ENCODE data around the gene WDR45.

Gene WDR45

GRCh38 chrX:49116716-49117115 lies 37.0 kb upstream of the WDR45 start:
- TF ChIP-seq CTCF (conservative IDR thresholded peaks at IDR 0.05; ENCODE audit: low read length), result no peak
- TF ChIP-seq EZH2phosphoT487 (IDR thresholded peaks at IDR 0.05; ENCODE audit: borderline replicate concordance), result no peak
- Histone ChIP-seq H3K9ac (ENCODE audit: low read depth, low read length, poor library complexity, severe bottlenecking) (no peak overlapping the region), H3K79me2 (ENCODE audit: insufficient read depth, low read length) (peaks cover 2% of the 10 kb centered on the region; the same call in 1 of the 2 replicates), H3K4me1 (ENCODE audit: insufficient read depth, low read length, poor library complexity, severe bottlenecking) (no peaks in the 10 kb centered on the region), H3K4me3 (ENCODE audit: low read length, poor library complexity, severe bottlenecking) (no peak overlapping the region), H3K36me3 (ENCODE audit: insufficient read depth, low read length) (no peaks in the 10 kb centered on the region), H3F3A (ENCODE audit: low read depth) (no peaks in the 10 kb centered on the region), H3K4me2 (ENCODE audit: low read depth, low read length, poor library complexity, severe bottlenecking) (no peak overlapping the region), H4K20me1 (ENCODE audit: insufficient read depth, low read length, poor library complexity, severe bottlenecking) (no peaks in the 10 kb centered on the region), H3K27me3 (ENCODE audit: insufficient read depth, low read length, poor library complexity, severe bottlenecking) (no peaks in the 10 kb centered on the region), H2AFZ (ENCODE audit: low read length) (no peak overlapping the region), H3K9me3 (ENCODE audit: insufficient read depth, low read depth, low read length) (no peaks in the 10 kb centered on the region), H3K9me2 (replicated peaks; ENCODE audit: low read depth, low read length) (no peaks in the 10 kb centered on the region)

- H3K9me3 ChIP-seq (ENCODE audit: insufficient read depth, low read depth, low read length), result no peaks in the 10 kb centered on the region
- H3K4me2 ChIP-seq (ENCODE audit: low read depth, low read length, poor library complexity, severe bottlenecking), result no peak overlapping the region
- no peaks in the 10 kb centered on the region for H3K79me2 ChIP-seq (ENCODE audit: insufficient read depth, low read length)
- no peaks in the 10 kb centered on the region for H3K9me2 ChIP-seq (replicated peaks; ENCODE audit: low read depth, low read length)
- H3K27me3 ChIP-seq (ENCODE audit: insufficient read depth, low read length, poor library complexity, severe bottlenecking), result no peaks in the 10 kb centered on the region
- H3K9ac ChIP-seq (ENCODE audit: low read depth, low read length, poor library complexity, severe bottlenecking), result no peak overlapping the region
- no peaks in the 10 kb centered on the region for H3K4me1 ChIP-seq (ENCODE audit: insufficient read depth, low read length, poor library complexity, severe bottlenecking)
- TF ChIP-seq CTCF (conservative IDR thresholded peaks at IDR 0.05; ENCODE audit: low read length) (no peak), EZH2phosphoT487 (IDR thresholded peaks at IDR 0.05; ENCODE audit: borderline replicate concordance) (no peak)
- H3K36me3 ChIP-seq (ENCODE audit: insufficient read depth, low read length), result no peaks in the 10 kb centered on the region
- no peak overlapping the region for H2AFZ ChIP-seq (ENCODE audit: low read length)
- no peaks in the 10 kb centered on the region for H3F3A ChIP-seq (ENCODE audit: low read depth)
- H3K4me3 ChIP-seq (ENCODE audit: low read length, poor library complexity, severe bottlenecking), result no peak overlapping the region
- H4K20me1 ChIP-seq (ENCODE audit: insufficient read depth, low read length, poor library complexity, severe bottlenecking), result no peaks in the 10 kb centered on the region
Measured at GRCh38 chrX:49116076-49116475, 36.4 kb upstream of the WDR45 start.

- Histone ChIP-seq H3K36me3 (ENCODE audit: insufficient read depth, low read length) (no peaks in the 10 kb centered on the region), H3K9me2 (replicated peaks; ENCODE audit: low read depth, low read length) (no peaks in the 10 kb centered on the region), H3K27me3 (ENCODE audit: insufficient read depth, low read length, poor library complexity, severe bottlenecking) (no peaks in the 10 kb centered on the region), H3K4me1 (ENCODE audit: insufficient read depth, low read length, poor library complexity, severe bottlenecking) (no peaks in the 10 kb centered on the region), H3K4me3 (ENCODE audit: low read length, poor library complexity, severe bottlenecking) (no peak overlapping the region), H4K20me1 (ENCODE audit: insufficient read depth, low read length, poor library complexity, severe bottlenecking) (no peaks in the 10 kb centered on the region), H2AFZ (ENCODE audit: low read length) (no peak overlapping the region), H3K79me2 (ENCODE audit: insufficient read depth, low read length) (no peaks in the 10 kb centered on the region), H3K4me2 (ENCODE audit: low read depth, low read length, poor library complexity, severe bottlenecking) (no peak overlapping the region), H3F3A (ENCODE audit: low read depth) (no peaks in the 10 kb centered on the region), H3K9me3 (ENCODE audit: insufficient read depth, low read depth, low read length) (no peaks in the 10 kb centered on the region), H3K9ac (ENCODE audit: low read depth, low read length, poor library complexity, severe bottlenecking) (no peak overlapping the region)
- TF ChIP-seq EZH2phosphoT487 (IDR thresholded peaks at IDR 0.05; ENCODE audit: borderline replicate concordance), result no peak
Measured at GRCh38 chrX:49111791-49112190, 32.1 kb upstream of the WDR45 start.

DNA sequence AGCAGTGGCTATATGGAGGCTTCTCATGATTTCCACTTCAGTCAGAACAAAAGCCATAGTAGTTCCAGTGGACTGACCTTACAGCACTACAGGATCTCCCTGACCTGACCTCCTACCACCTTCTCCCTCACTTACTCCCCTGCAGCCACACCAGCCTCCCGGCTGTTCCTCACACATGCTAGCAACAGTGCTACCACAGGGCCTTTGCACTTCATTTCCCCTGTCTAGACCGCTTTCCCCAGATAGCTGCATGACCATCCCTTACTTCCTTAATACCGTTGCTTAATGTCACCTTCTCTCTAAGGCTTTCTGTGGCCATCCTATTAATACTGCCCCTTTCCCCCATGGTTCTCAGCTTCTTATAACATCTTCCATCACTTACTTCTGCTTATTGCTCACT lies 30.7 kb upstream of the WDR45 start:
- Histone ChIP-seq H3K4me3 (ENCODE audit: low read length, poor library complexity, severe bottlenecking) (no peak overlapping the region), H3K9me2 (replicated peaks; ENCODE audit: low read depth, low read length) (no peaks in the 10 kb centered on the region), H3K27me3 (ENCODE audit: insufficient read depth, low read length, poor library complexity, severe bottlenecking) (no peaks in the 10 kb centered on the region), H3K9ac (ENCODE audit: low read depth, low read length, poor library complexity, severe bottlenecking) (no peak overlapping the region), H3K36me3 (ENCODE audit: insufficient read depth, low read length) (no peaks in the 10 kb centered on the region), H3K9me3 (ENCODE audit: insufficient read depth, low read depth, low read length) (no peaks in the 10 kb centered on the region), H3K79me2 (ENCODE audit: insufficient read depth, low read length) (no peaks in the 10 kb centered on the region), H2AFZ (ENCODE audit: low read length) (no peak overlapping the region), H3K4me1 (ENCODE audit: insufficient read depth, low read length, poor library complexity, severe bottlenecking) (no peaks in the 10 kb centered on the region), H4K20me1 (ENCODE audit: insufficient read depth, low read length, poor library complexity, severe bottlenecking) (no peaks in the 10 kb centered on the region), H3K4me2 (ENCODE audit: low read depth, low read length, poor library complexity, severe bottlenecking) (no peak overlapping the region), H3F3A (ENCODE audit: low read depth) (no peaks in the 10 kb centered on the region)
- TF ChIP-seq CTCF (conservative IDR thresholded peaks at IDR 0.05; ENCODE audit: low read length) (no peak), EZH2phosphoT487 (IDR thresholded peaks at IDR 0.05; ENCODE audit: borderline replicate concordance) (no peak)
